HepG2 (cell line): ENCODE measurements around the gene DLX3.

Source experiments
- ATF1 ChIP-seq: IDR thresholded peaks from 2 replicates; pipeline ENCODE4 v1.6.1; 2016; ENCODE audit warnings: mild to moderate bottlenecking, control low read depth
- CBX2 ChIP-seq, 2 experiments: fragments of 200-600 bp in 1 of 2; sonication (generic); formaldehyde crosslinking in 1 of 2; IDR thresholded peaks; 2 replicates each; pipeline versions ENCODE4 v1.7.0 to v1.8.1; 2018 to 2022; ENCODE audit warnings: low read depth in 2 of 2, low read length in 1 of 2, mild to moderate bottlenecking in 1 of 2, missing genetic modification reagents in 1 of 2
- CC2D1A ChIP-seq: sonication (generic); formaldehyde crosslinking; IDR thresholded peaks from 2 replicates; pipeline ENCODE4 v1.8.1; 2023; ENCODE audit warnings: mild to moderate bottlenecking, missing genetic modification reagents
- POLR2A ChIP-seq, 2 experiments: IDR thresholded peaks; 2 replicates each; pipeline ENCODE4 v1.6.1; 2011; ENCODE audit warnings: low read depth in 2 of 2, low read length in 2 of 2, mild to moderate bottlenecking in 1 of 2, moderate library complexity in 1 of 2; ENCODE audit not compliant: insufficient read depth in 1 of 2
- POLR2AphosphoS5 ChIP-seq: IDR thresholded peaks from 2 replicates; pipeline ENCODE4 v1.6.1; 2012; ENCODE audit warnings: low read depth, low read length
- ZBTB34 ChIP-seq: sonication (generic); formaldehyde crosslinking; IDR thresholded peaks from 2 replicates; pipeline ENCODE4 v1.8.0; 2022; ENCODE audit warnings: mild to moderate bottlenecking, missing genetic modification reagents
- ZNF3 ChIP-seq: IDR thresholded peaks from 2 replicates; pipeline ENCODE4 v1.7.0; 2017; ENCODE audit warnings: inconsistent platforms
- ZNF720 ChIP-seq: sonication (generic); formaldehyde crosslinking; IDR thresholded peaks from 2 replicates; pipeline ENCODE4 v1.4.0; 2020; ENCODE audit warnings: missing genetic modification reagents
- ZNF75D ChIP-seq: sonication (generic); formaldehyde crosslinking; IDR thresholded peaks from 2 replicates; pipeline ENCODE4 v1.8.1; 2023; ENCODE audit warnings: missing genetic modification reagents, mild to moderate bottlenecking, borderline replicate concordance
- TF ChIP-seq, protein P1 (sequence below): sonication (generic); formaldehyde crosslinking; IDR thresholded peaks from 2 replicates; pipeline ENCODE4 v1.5.0; 2020; ENCODE audit warnings: mild to moderate bottlenecking, missing genetic modification reagents, borderline replicate concordance

DNA sequence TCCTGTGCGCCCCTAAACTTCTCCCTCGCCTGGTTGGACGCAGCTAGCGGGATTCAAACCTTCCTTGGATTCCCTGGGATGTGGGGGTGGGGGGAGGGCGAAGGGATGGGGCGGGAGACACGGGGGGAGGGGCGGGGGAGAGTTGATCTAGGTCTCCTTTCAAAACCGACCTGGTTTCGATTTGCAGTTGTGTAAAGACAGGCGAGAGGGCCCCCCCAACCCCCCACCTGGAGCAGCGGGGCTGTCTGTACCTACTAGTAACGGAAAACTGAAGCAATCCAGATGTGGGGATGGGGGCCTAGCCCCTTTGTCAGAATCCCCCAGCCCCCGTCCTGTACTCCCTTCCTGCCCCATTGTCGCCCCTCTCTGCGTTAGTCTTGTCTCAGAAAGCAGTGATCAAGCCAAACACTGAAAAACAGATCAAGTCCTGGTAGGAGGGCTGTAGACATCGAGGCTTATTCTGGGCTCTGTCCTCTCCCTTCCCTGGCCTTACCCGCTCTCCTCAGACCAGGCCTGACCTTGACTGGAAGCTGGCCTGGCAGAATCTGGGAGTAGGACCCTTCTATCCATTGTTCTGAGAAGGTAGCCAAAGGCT, 25.1 kb downstream of the DLX3 start:
- no peak for TF ChIP-seq CBX2 (IDR thresholded peaks at IDR 0.05; ENCODE audit: low read depth, low read length)
- no peak for TF ChIP-seq CBX2 (CRISPR knock-in tag; IDR thresholded peaks at IDR 0.05; ENCODE audit: low read depth)
- no peak for TF ChIP-seq ZNF720 (CRISPR knock-in tag)
- TF ChIP-seq, protein P1, sequence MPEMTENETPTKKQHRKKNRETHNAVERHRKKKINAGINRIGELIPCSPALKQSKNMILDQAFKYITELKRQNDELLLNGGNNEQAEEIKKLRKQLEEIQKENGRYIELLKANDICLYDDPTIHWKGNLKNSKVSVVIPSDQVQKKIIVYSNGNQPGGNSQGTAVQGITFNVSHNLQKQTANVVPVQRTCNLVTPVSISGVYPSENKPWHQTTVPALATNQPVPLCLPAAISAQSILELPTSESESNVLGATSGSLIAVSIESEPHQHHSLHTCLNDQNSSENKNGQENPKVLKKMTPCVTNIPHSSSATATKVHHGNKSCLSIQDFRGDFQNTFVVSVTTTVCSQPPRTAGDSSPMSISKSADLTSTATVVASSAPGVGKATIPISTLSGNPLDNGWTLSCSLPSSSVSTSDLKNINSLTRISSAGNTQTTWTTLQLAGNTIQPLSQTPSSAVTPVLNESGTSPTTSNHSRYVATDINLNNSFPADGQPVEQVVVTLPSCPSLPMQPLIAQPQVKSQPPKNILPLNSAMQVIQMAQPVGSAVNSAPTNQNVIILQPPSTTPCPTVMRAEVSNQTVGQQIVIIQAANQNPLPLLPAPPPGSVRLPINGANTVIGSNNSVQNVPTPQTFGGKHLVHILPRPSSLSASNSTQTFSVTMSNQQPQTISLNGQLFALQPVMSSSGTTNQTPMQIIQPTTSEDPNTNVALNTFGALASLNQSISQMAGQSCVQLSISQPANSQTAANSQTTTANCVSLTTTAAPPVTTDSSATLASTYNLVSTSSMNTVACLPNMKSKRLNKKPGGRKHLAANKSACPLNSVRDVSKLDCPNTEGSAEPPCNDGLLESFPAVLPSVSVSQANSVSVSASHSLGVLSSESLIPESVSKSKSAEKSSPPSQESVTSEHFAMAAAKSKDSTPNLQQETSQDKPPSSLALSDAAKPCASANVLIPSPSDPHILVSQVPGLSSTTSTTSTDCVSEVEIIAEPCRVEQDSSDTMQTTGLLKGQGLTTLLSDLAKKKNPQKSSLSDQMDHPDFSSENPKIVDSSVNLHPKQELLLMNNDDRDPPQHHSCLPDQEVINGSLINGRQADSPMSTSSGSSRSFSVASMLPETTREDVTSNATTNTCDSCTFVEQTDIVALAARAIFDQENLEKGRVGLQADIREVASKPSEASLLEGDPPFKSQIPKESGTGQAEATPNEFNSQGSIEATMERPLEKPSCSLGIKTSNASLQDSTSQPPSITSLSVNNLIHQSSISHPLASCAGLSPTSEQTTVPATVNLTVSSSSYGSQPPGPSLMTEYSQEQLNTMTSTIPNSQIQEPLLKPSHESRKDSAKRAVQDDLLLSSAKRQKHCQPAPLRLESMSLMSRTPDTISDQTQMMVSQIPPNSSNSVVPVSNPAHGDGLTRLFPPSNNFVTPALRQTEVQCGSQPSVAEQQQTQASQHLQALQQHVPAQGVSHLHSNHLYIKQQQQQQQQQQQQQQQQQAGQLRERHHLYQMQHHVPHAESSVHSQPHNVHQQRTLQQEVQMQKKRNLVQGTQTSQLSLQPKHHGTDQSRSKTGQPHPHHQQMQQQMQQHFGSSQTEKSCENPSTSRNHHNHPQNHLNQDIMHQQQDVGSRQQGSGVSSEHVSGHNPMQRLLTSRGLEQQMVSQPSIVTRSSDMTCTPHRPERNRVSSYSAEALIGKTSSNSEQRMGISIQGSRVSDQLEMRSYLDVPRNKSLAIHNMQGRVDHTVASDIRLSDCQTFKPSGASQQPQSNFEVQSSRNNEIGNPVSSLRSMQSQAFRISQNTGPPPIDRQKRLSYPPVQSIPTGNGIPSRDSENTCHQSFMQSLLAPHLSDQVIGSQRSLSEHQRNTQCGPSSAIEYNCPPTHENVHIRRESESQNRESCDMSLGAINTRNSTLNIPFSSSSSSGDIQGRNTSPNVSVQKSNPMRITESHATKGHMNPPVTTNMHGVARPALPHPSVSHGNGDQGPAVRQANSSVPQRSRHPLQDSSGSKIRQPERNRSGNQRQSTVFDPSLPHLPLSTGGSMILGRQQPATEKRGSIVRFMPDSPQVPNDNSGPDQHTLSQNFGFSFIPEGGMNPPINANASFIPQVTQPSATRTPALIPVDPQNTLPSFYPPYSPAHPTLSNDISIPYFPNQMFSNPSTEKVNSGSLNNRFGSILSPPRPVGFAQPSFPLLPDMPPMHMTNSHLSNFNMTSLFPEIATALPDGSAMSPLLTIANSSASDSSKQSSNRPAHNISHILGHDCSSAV: no peak
- no peak for TF ChIP-seq CC2D1A (CRISPR knock-in tag)
- TF ChIP-seq ZNF75D (CRISPR knock-in tag): no peak
- TF ChIP-seq ZBTB34 (CRISPR knock-in tag): no peak
- no peak for TF ChIP-seq POLR2A (IDR thresholded peaks at IDR 0.05; ENCODE audit: insufficient read depth in 1 of 2, low read depth in 2 of 2, low read length in 2 of 2)
- TF ChIP-seq ZNF3 (CRISPR knock-in tag): no peak
- TF ChIP-seq POLR2AphosphoS5: no peak
- TF ChIP-seq ATF1 (CRISPR knock-in tag): no peak
